Motor neuron (in vitro differentiated cells): ENCODE data around the gene CXCL1. TPM values are rescaled to one million over a fixed set of nuclear protein-coding genes. Genes with fewer than 3 reads are reported as not detected.

Experiments
- ATAC-seq, 8 experiments: fragments of 200-7000 bp; cut with Tn5 transposase; replicated peaks in 6 of 8; 2 replicates each; pipeline ENCODE4 v1.8.0; 2021; ENCODE audit warnings: mild to moderate bottlenecking in 8 of 8, moderate library complexity in 8 of 8
- H3K27ac ChIP-seq, 2 donors: fragments of 250-450 bp; sonication (Bioruptor Pico); 2 replicates each; pipeline ENCODE4 v1.9.0; 2021; ENCODE audit warnings: antibody characterized with exemption in 2 of 2, mild to moderate bottlenecking in 2 of 2, moderate library complexity in 1 of 2
- H3K4me1 ChIP-seq, 2 donors: fragments of 250-450 bp; sonication (Bioruptor Pico); replicated peaks in 1 of 2; 2 replicates each; pipeline ENCODE4 v1.6.1; 2021; ENCODE audit warnings: antibody characterized with exemption in 2 of 2, mild to moderate bottlenecking in 2 of 2, moderate library complexity in 1 of 2
- H3K4me3 ChIP-seq, 5 donors: fragments of 250-450 bp; sonication (Bioruptor Pico); 2 replicates each; pipeline ENCODE4 v1.9.0; 2021; ENCODE audit warnings: antibody characterized with exemption in 5 of 5, mild to moderate bottlenecking in 5 of 5, moderate library complexity in 4 of 5
- WGBS, 10 experiments: fragments of 450-650 bp; shearing (Covaris generic); methylation state at CpG; one replicate each; pipeline ENCODE4 v1.0.0; 2022; 5-methylcytosine and 5-hydroxymethylcytosine counted together
- in situ Hi-C, 9 experiments: fragments of 400-800 bp; cut with MboI; loops; one replicate each; pipeline ENCODE4 v1.15.0; 2021; ENCODE audit warnings: low sequenced_read_pairs in 9 of 9, low pct_unique_long_range_greater_than_20kb in 2 of 9; ENCODE audit not compliant: unreplicated experiment in 9 of 9
- total RNA-seq, 8 experiments: library from RNA; unstranded; fragments of 300-600 nt; gene quantifications; 2 replicates each; pipeline versions ENCODE4 v1.2.3 to v1.2.4, GENCODE V29; 2022

The CXCL1 gene
- total RNA-seq, 8 experiments from 2014 or later = 0.18 to 50.5 (median 2.5) TPM; not detected in 1

GRCh38 chr4:73842696-73843095 lies 26.5 kb upstream of the CXCL1 start:
- H3K4me3 ChIP-seq = no peak overlapping the region
- in situ Hi-C loops = no loop called here
- no peak for ATAC-seq
- no peak overlapping the region for H3K27ac ChIP-seq
- H3K4me1 ChIP-seq = no peaks in the 10 kb centered on the region

- in situ Hi-C loops = no loop called here
- no peak overlapping the region for H3K4me3 ChIP-seq
- ATAC-seq = peak in 2 of 8 experiments; percentile 20 to 57
- no peak overlapping the region for H3K27ac ChIP-seq
- H3K4me1 ChIP-seq = no peaks in the 10 kb centered on the region
Measured at GRCh38 chr4:73843369-73843768, 25.8 kb upstream of the CXCL1 start.

- in situ Hi-C loops = no loop called here
- WGBS, 10 experiments = 0 to 94% (median 81%) methylated on average over 1 to 3 of the region's 3 CpGs; no CpG with 5 or more reads in 1 of the 10 experiments
- no peak overlapping the region for H3K4me3 ChIP-seq
Measured at GRCh38 chr4:73844345-73844744, 24.8 kb upstream of the CXCL1 start.

GRCh38 chr4:73844806-73845205 lies 24.4 kb upstream of the CXCL1 start:
- Histone ChIP-seq H3K4me3 (no peak overlapping the region), H3K27ac (no peak overlapping the region), H3K4me1 (no peaks in the 10 kb centered on the region)
- no peak for ATAC-seq
- 47 to 80% (median 67%) methylated on average over 1 to 2 of the region's 2 CpGs; no CpG with 5 or more reads in 2 of the 10 experiments for WGBS, 10 experiments
- in situ Hi-C loops = no loop called here

More at GRCh38 chr4:73844345-73844744, 24.8 kb upstream of the CXCL1 start:
- no peak for ATAC-seq
- Histone ChIP-seq H3K27ac (no peak overlapping the region), H3K4me1 (no peaks in the 10 kb centered on the region)

GRCh38 chr4:73847526-73848182 lies 21.5 kb upstream of the CXCL1 start:
- 64 to 100% (median 94%) methylated on average over 1 to 3 of the region's 3 CpGs; no CpG with 5 or more reads in 3 of the 10 experiments for WGBS, 10 experiments
- in situ Hi-C loops = no loop called here

GRCh38 chr4:73848183-73848777 lies 20.9 kb upstream of the CXCL1 start:
- Histone ChIP-seq H3K4me3 (no peak overlapping the region), H3K27ac (no peak overlapping the region), H3K4me1 (no peaks in the 10 kb centered on the region)
- ATAC-seq = no peak
- 0 to 100% (median 100%) methylated on average over 1 of the region's 1 CpG; no CpG with 5 or more reads in 5 of the 10 experiments for WGBS, 10 experiments
- in situ Hi-C loops = no loop called here

More at GRCh38 chr4:73847526-73848182, 21.5 kb upstream of the CXCL1 start:
- H3K4me1 ChIP-seq = no peaks in the 10 kb centered on the region
- H3K4me3 ChIP-seq = no peak overlapping the region
- no peak for ATAC-seq
- H3K27ac ChIP-seq = no peak overlapping the region

GRCh38 chr4:73850261-73850970 lies 18.8 kb upstream of the CXCL1 start:
- no peak overlapping the region for H3K27ac ChIP-seq
- 38 to 94% (median 69%) methylated on average over 2 to 4 of the region's 4 CpGs; no CpG with 5 or more reads in 1 of the 10 experiments for WGBS, 10 experiments
- in situ Hi-C loops = loop anchor here in 1 of 9 experiments (25.0 kb wide), 1 partner anchor 113 kb away; the partner anchor contains the start of gene CXCL8
- no peaks in the 10 kb centered on the region for H3K4me1 ChIP-seq
- no peak for ATAC-seq
- no peak overlapping the region for H3K4me3 ChIP-seq

- no peak for ATAC-seq
- WGBS, 10 experiments = 0 to 80% (median 25%) methylated on average over 1 of the region's 1 CpG; no CpG with 5 or more reads in 3 of the 10 experiments
- H3K4me1 ChIP-seq = no peaks in the 10 kb centered on the region
- in situ Hi-C loops = loop anchor here in 1 of 9 experiments (25.0 kb wide), 1 partner anchor 114 kb away; the partner anchor contains the start of gene CXCL8
- H3K4me3 ChIP-seq = no peak overlapping the region
- H3K27ac ChIP-seq = no peak overlapping the region
Measured at GRCh38 chr4:73851293-73851692, 17.9 kb upstream of the CXCL1 start.

- ATAC-seq = no peak
- Histone ChIP-seq H3K4me1 (no peaks in the 10 kb centered on the region), H3K4me3 (no peak overlapping the region), H3K27ac (no peak overlapping the region)
- in situ Hi-C loops = loop anchor here in 1 of 9 experiments (25.0 kb wide), 1 partner anchor 115 kb away; the partner anchor contains the start of gene CXCL8
Measured at GRCh38 chr4:73852771-73853170, 16.4 kb upstream of the CXCL1 start.

GRCh38 chr4:73853246-73853704 lies 15.9 kb upstream of the CXCL1 start, which contains the start of gene PF4V1:
TSS of gene PF4V1 (plus strand) at chr4:73853296. CDS start at chr4:73853363, 67 bp downstream.
- 3 to 100% (median 40%) methylated on average over 1 to 6 of the region's 22 CpGs; no CpG with 5 or more reads in 7 of the 10 experiments for WGBS, 10 experiments

GRCh38 chr4:73853718-73854473 lies 15.3 kb upstream of the CXCL1 start:
- 0 to 33% (median 0%) methylated on average over 1 to 3 of the region's 8 CpGs; no CpG with 5 or more reads in 3 of the 10 experiments for WGBS, 10 experiments
- H3K4me3 ChIP-seq = no peak overlapping the region
- no peak overlapping the region for H3K27ac ChIP-seq
- H3K4me1 ChIP-seq = no peaks in the 10 kb centered on the region
- no peak for ATAC-seq
- in situ Hi-C loops = loop anchor here in 1 of 9 experiments (25.0 kb wide), 1 partner anchor 117 kb away; the partner anchor contains the start of gene CXCL8

More at GRCh38 chr4:73853246-73853704, 15.9 kb upstream of the CXCL1 start, which contains the start of gene PF4V1:
- no peak within 1 kb of the TSS for H3K4me3 ChIP-seq
- peak in 3 of 8 experiments; percentile 48 to 78 (median 68) for ATAC-seq
- H3K4me1 ChIP-seq = no peaks in the 10 kb centered on the region
- no peak within 1 kb of the TSS for H3K27ac ChIP-seq
- in situ Hi-C loops = loop anchor here in 1 of 9 experiments (25.0 kb wide), 1 partner anchor 116 kb away; the partner anchor contains the start of gene CXCL8

- ATAC-seq = peak in 1 of 8 experiments; percentile 34
- WGBS, 10 experiments = 50 to 100% (median 93%) methylated on average over 1 to 3 of the region's 4 CpGs; no CpG with 5 or more reads in 3 of the 10 experiments
- in situ Hi-C loops = loop anchor here in 1 of 9 experiments (25.0 kb wide), 1 partner anchor 118 kb away; the partner anchor contains the start of gene CXCL8
- Histone ChIP-seq H3K27ac (no peak overlapping the region), H3K4me1 (no peaks in the 10 kb centered on the region), H3K4me3 (no peak overlapping the region)
Measured at GRCh38 chr4:73855406-73855805, 13.8 kb upstream of the CXCL1 start.
